GM23248 (cell line): Measurements from ENCODE around the gene CNOT6. TPM values are rescaled to one million over a fixed set of nuclear protein-coding genes. Genes with fewer than 3 reads are reported as not detected.

Experiments used
- DNase-seq: peaks from one replicate; pipeline ENCODE4 v3.0.0-alpha.2; 2015
- H2AFZ ChIP-seq: fragments of 200-600 bp; sonication (generic); 2 replicates; pipeline ENCODE4 v1.6.1; 2016; ENCODE audit warnings: antibody characterized with exemption
- H3F3A ChIP-seq: fragments of 200-600 bp; sonication (generic); 2 replicates; pipeline ENCODE4 v1.6.1; 2016; ENCODE audit warnings: mild to moderate bottlenecking, antibody characterized with exemption, mixed run types; ENCODE audit not compliant: insufficient read depth
- H3K27ac ChIP-seq: fragments of 200-600 bp; sonication (generic); 2 replicates; pipeline ENCODE4 v1.5.1; 2016; ENCODE audit warnings: mild to moderate bottlenecking
- H3K27me3 ChIP-seq: fragments of 200-600 bp; sonication (generic); replicated peaks from 2 replicates; pipeline ENCODE4 v1.6.1; 2016; ENCODE audit warnings: mild to moderate bottlenecking; ENCODE audit not compliant: insufficient read depth
- H3K36me3 ChIP-seq: fragments of 200-600 bp; sonication (generic); 2 replicates; pipeline ENCODE4 v1.6.1; 2016; ENCODE audit warnings: low read depth, mild to moderate bottlenecking
- H3K4me1 ChIP-seq: fragments of 200-600 bp; sonication (generic); 2 replicates; pipeline ENCODE4 v1.6.1; 2016; ENCODE audit warnings: mild to moderate bottlenecking; ENCODE audit not compliant: insufficient read depth
- H3K4me2 ChIP-seq: fragments of 200-600 bp; sonication (generic); one replicate; pipeline ENCODE4 v1.6.1; 2016; ENCODE audit warnings: mild to moderate bottlenecking; ENCODE audit not compliant: unreplicated experiment
- H3K4me3 ChIP-seq: fragments of 200-600 bp; sonication (generic); 2 replicates; pipeline ENCODE4 v1.5.1; 2016; ENCODE audit warnings: mild to moderate bottlenecking
- H3K79me2 ChIP-seq: fragments of 200-600 bp; sonication (generic); 2 replicates; pipeline ENCODE4 v1.6.1; 2016; ENCODE audit warnings: mild to moderate bottlenecking; ENCODE audit not compliant: insufficient read depth
- H3K9ac ChIP-seq: fragments of 200-600 bp; sonication (generic); 2 replicates; pipeline ENCODE4 v1.6.1; 2016; ENCODE audit warnings: mild to moderate bottlenecking
- H3K9me2 ChIP-seq: fragments of 200-600 bp; sonication (generic); 2 replicates; pipeline ENCODE4 v1.6.1; 2016; ENCODE audit warnings: mixed run types, mild to moderate bottlenecking, moderate library complexity; ENCODE audit not compliant: insufficient read depth
- H3K9me3 ChIP-seq: fragments of 200-600 bp; sonication (generic); one replicate; pipeline ENCODE4 v1.6.1; 2017; ENCODE audit warnings: low read depth
- H4K20me1 ChIP-seq: fragments of 200-600 bp; sonication (generic); 2 replicates; pipeline ENCODE4 v1.6.0; 2016; ENCODE audit not compliant: insufficient read depth
- EZH2 ChIP-seq: fragments of 200-600 bp; sonication (generic); IDR thresholded peaks from 2 replicates; pipeline ENCODE4 v1.6.1; 2018; ENCODE audit warnings: antibody characterized with exemption, mild to moderate bottlenecking; ENCODE audit not compliant: insufficient read depth, poor library complexity, severe bottlenecking
- EZH2phosphoT487 ChIP-seq: fragments of 200-600 bp; sonication (generic); IDR thresholded peaks from 2 replicates; pipeline ENCODE4 v1.6.1; 2018; ENCODE audit warnings: antibody characterized with exemption, moderate library complexity, mild to moderate bottlenecking, low read depth; ENCODE audit not compliant: insufficient read depth
- WGBS, 2 experiments: methylation state at CpG; one replicate each; pipeline ENCODE4 v1.1.6; 2015 to 2017; ENCODE audit warnings: low lambda C conversion rate in 2 of 2, low coverage in 1 of 2; ENCODE audit errors: missing lambda C conversion rate in 2 of 2; 5-methylcytosine and 5-hydroxymethylcytosine counted together
- in situ Hi-C: fragments of 300-500 bp; cut with MboI; formaldehyde crosslinking; loops from 2 replicates; pipeline ENCODE4 v1.15.0; 2020
- polyA plus RNA-seq: library from polyadenylated mRNA; unstranded; fragments of >200 nt; fragmentation: Nextera tagmentation; extraction: Ambion mirVana; gene quantifications from 2 replicates; pipeline ENCODE4 v1.2.1, GENCODE V29; 2016
- total RNA-seq: library from RNA; depleted of rRNA; stranded (reverse); fragments of >200 nt; shearing (Covaris generic); gene quantifications from 2 replicates; pipeline ENCODE4 v1.2.3, GENCODE V29; 2014

The CNOT6 gene
- total and polyA plus RNA-seq, 2 experiments from 2014 or later = 5.3 to 7.8 TPM

DNA sequence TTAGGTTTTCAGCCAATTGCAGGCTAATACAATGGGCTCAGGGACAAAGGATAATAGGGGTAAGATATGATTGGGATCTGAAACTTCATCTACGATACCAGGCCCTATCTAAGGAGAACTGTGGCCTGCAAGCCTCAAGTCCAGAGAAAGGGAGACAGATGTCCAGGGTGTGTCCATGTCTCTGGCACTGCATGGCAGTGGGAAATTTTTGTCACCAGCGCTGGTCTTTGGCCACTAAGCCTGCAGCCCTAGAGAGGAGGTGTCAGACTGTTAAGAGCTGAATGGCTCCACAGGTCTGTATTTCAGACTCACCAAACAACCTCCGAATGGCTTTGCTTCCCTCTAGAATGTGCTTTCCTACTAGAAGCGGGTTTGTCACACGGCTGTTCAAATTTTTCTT, 6.6 kb upstream of the CNOT6 start:
- no peak overlapping the region for H3K27ac ChIP-seq
- no peak overlapping the region for H3K4me3 ChIP-seq
- H3F3A ChIP-seq = peaks cover 6% of the 10 kb centered on the region; the same call in 1 of the 2 replicates
- no peak for DNase-seq
- no peak overlapping the region for H3K9ac ChIP-seq
- no peaks in the 10 kb centered on the region for H3K9me2 ChIP-seq
- in situ Hi-C loops = no loop called here
- H3K79me2 ChIP-seq = no peaks in the 10 kb centered on the region
- H3K9me3 ChIP-seq = no peaks in the 10 kb centered on the region
- no peak overlapping the region for H2AFZ ChIP-seq
- H4K20me1 ChIP-seq = no peaks in the 10 kb centered on the region
- TF ChIP-seq EZH2phosphoT487 (no peak), EZH2 (no peak)
- 94 to 97% methylated on average over 5 of the region's 5 CpGs for WGBS, 2 experiments
- no peaks in the 10 kb centered on the region for H3K27me3 ChIP-seq
- no peak overlapping the region for H3K4me2 ChIP-seq
- no peaks in the 10 kb centered on the region for H3K4me1 ChIP-seq
- no peaks in the 10 kb centered on the region for H3K36me3 ChIP-seq

DNA sequence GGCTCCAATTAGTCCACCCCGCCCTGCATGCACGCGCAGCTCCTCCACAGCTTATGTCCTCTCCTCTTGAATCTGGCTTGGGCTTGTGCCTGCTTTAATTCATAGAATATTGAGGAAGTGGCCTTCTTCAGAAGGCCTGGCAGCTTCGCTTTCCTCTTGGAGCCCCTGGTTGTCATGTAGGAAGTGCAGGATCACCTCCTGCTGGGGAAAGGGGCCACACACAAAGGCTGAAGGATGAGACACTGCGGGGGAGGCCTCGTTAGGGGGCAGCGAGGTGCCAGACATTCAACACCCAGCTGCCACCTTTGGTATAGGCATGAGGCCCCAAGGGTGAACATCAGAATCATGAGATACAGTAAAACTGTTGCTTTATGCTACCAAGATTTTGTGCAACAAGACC, 2.7 kb upstream of the CNOT6 start:
- H3K4me2 ChIP-seq = no peak overlapping the region
- no peaks in the 10 kb centered on the region for H3K9me3 ChIP-seq
- peaks cover 18% of the 10 kb centered on the region for H3K79me2 ChIP-seq
- no peaks in the 10 kb centered on the region for H3K9me2 ChIP-seq
- no peaks in the 10 kb centered on the region for H4K20me1 ChIP-seq
- peaks cover 7% of the 10 kb centered on the region; the same call in 1 of the 2 replicates for H3K4me1 ChIP-seq
- H3K9ac ChIP-seq = no peak overlapping the region
- in situ Hi-C loops = no loop called here
- no peak overlapping the region for H3K4me3 ChIP-seq
- H3K27ac ChIP-seq = no peak overlapping the region
- 53 to 59% methylated on average over 7 of the region's 7 CpGs for WGBS, 2 experiments
- H3F3A ChIP-seq = no peaks in the 10 kb centered on the region
- TF ChIP-seq EZH2phosphoT487 (no peak), EZH2 (no peak)
- H3K36me3 ChIP-seq = no peaks in the 10 kb centered on the region
- H2AFZ ChIP-seq = no peak overlapping the region
- no peak for DNase-seq
- H3K27me3 ChIP-seq = no peaks in the 10 kb centered on the region

DNA sequence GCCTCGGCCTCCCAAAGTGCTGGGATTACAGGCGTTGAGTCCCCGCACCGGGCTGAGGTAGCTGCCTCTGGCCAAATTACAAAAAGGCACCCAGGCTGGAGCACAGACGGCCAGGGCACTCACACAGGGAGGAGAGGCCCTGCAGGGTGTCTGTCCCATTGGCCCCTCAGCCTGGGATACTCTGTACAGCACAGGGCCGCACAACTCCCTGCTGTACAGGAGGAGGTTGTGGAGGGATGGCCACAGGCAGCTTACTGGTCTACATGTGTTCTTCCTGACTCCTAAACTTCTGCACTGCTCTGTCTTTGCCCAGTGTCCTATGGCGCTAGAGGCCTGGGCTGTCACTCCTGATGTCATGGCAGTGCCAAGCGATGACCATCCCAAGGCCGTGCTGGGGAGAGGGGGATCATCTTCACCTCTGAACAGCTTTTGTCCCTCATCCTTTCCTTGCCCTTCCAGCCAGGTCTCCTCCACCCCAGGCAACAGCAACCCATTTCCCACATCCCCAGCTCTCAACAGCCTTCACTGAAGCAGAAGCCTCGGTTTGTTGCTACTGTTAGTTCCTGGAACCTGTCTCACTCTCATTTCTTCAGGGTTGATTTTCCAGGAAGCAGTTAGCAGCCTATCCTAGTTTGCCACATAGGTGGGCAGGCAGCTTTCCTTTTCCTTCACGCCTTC, 1.8 kb upstream of the CNOT6 start:
- in situ Hi-C loops = no loop called here

DNA sequence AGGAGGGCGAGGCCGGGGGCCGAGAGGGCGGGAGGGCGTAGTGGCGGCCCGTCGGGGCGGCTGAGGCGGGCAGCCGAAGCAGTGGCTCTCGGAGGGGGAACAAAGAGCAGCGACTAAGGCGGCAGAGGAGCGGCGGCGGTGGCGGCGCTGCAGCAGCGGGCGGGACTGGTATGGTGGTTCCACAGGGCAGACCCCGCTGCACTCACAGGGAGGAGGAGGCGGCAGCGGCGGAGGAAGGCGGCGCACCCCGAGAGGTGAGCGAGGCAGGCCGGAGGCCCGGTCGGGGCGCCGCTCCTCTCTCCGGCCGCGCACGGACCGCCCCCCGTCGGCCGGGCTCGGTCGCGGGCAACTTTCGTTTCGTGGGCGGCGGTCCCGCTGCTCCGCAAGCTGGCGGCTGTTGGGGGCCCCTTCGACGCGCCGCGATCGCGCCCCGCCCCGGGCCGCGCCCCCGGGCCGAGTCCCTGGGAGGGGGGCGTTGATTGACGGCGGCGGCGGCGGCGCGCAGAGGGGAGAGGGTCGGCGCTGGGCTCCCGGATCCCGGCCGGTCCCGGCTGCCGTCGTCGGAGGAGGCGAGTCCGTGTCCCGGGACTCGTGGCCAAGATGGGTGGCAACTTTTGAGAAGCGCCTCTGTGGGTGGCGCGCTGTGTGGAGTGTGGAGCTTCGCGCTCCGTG, 467 bp downstream of the CNOT6 start:
- Histone ChIP-seq H3K4me1 (peaks cover 7% of the 10 kb centered on the region; the same call in 1 of the 2 replicates), H4K20me1 (no peaks in the 10 kb centered on the region), H3K4me2 (peak overlapping the region; percentile 90), H3K79me2 (peaks cover 49% of the 10 kb centered on the region), H3K27ac (peak overlapping the region; percentile 72), H3K36me3 (no peaks in the 10 kb centered on the region), H2AFZ (peak overlapping the region; percentile 61), H3K9ac (peak overlapping the region; percentile 88), H3K9me2 (no peaks in the 10 kb centered on the region), H3K4me3 (peak overlapping the region; percentile 78), H3F3A (no peaks in the 10 kb centered on the region), H3K9me3 (no peaks in the 10 kb centered on the region), H3K27me3 (no peaks in the 10 kb centered on the region)
- in situ Hi-C loops = no loop called here
- no peak for TF ChIP-seq EZH2
- TF ChIP-seq EZH2phosphoT487 = no peak
- DNase-seq = peak; percentile 75
- 1% methylated on average over 41 to 49 of the region's 92 CpGs for WGBS, 2 experiments

More for the DNA sequence above, 1.8 kb upstream of the CNOT6 start:
- Histone ChIP-seq H3K4me1 (peaks cover 7% of the 10 kb centered on the region; the same call in 1 of the 2 replicates), H4K20me1 (no peaks in the 10 kb centered on the region), H3K27me3 (no peaks in the 10 kb centered on the region), H3K79me2 (peaks cover 26% of the 10 kb centered on the region), H3K36me3 (no peaks in the 10 kb centered on the region), H3F3A (no peaks in the 10 kb centered on the region), H3K9me3 (no peaks in the 10 kb centered on the region), H3K9ac (no peak overlapping the region), H3K27ac (no peak overlapping the region), H2AFZ (no peak overlapping the region), H3K4me2 (no peak overlapping the region), H3K4me3 (no peak overlapping the region), H3K9me2 (no peaks in the 10 kb centered on the region)
- DNase-seq = no peak
- 88 to 94% methylated on average over 11 of the region's 11 CpGs for WGBS, 2 experiments
- TF ChIP-seq EZH2 (no peak), EZH2phosphoT487 (no peak)
